Measurements from ENCODE around the gene SART3.

DNA sequence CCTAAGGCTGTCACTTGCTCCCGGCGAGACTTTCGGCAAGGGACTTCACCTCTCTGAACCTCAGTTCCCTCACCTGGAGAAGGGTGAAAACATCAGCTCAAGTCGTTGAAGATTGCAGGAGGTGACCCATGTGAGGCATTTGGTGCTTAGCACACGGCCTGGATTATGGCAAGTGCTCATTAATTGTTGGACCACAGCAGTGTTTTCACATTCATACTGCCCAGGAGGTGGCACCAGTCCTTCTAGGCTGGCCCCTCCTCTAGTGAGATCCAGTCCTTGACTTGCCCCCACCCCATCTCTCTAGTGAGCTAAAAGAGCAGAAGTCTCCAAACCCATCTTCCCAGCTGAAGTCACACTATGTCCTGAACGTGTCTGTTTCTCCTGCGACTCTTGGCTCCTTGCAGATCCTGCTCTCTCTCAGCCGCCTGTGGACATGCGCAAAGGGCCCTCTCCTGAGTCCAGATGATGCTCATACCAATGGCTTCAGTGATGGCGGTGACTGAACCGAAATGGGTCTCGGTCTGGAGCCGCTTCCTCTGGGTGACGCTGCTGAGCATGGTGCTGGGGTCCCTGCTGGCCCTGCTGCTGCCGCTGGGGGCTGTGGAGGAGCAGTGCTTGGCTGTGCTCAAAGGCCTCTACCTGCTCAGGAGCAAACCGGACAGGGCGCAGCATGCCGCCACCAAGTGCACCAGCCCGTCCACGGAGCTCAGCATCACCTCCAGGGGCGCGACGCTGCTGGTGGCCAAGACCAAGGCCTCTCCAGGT, 44.3 kb downstream of the SART3 start:
- TF ChIP-seq, protein P1, sequence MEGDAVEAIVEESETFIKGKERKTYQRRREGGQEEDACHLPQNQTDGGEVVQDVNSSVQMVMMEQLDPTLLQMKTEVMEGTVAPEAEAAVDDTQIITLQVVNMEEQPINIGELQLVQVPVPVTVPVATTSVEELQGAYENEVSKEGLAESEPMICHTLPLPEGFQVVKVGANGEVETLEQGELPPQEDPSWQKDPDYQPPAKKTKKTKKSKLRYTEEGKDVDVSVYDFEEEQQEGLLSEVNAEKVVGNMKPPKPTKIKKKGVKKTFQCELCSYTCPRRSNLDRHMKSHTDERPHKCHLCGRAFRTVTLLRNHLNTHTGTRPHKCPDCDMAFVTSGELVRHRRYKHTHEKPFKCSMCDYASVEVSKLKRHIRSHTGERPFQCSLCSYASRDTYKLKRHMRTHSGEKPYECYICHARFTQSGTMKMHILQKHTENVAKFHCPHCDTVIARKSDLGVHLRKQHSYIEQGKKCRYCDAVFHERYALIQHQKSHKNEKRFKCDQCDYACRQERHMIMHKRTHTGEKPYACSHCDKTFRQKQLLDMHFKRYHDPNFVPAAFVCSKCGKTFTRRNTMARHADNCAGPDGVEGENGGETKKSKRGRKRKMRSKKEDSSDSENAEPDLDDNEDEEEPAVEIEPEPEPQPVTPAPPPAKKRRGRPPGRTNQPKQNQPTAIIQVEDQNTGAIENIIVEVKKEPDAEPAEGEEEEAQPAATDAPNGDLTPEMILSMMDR (conservative IDR thresholded peaks at IDR 0.05): no peak; the same call in 1 of the 2 replicates
- TF ChIP-seq ZFX (IDR thresholded peaks at IDR 0.05): no peak

All from C4-2B (cell line).